ENCODE results near the gene INPP4B. TPM values are rescaled to one million over a fixed set of nuclear protein-coding genes. Genes with fewer than 3 reads are reported as not detected.

Gene INPP4B
- total and polyA plus RNA-seq, 2 donors (not counting 1 experiment from before 2014, with no cell fraction given), result 19.7 to 22.2 TPM

DNA sequence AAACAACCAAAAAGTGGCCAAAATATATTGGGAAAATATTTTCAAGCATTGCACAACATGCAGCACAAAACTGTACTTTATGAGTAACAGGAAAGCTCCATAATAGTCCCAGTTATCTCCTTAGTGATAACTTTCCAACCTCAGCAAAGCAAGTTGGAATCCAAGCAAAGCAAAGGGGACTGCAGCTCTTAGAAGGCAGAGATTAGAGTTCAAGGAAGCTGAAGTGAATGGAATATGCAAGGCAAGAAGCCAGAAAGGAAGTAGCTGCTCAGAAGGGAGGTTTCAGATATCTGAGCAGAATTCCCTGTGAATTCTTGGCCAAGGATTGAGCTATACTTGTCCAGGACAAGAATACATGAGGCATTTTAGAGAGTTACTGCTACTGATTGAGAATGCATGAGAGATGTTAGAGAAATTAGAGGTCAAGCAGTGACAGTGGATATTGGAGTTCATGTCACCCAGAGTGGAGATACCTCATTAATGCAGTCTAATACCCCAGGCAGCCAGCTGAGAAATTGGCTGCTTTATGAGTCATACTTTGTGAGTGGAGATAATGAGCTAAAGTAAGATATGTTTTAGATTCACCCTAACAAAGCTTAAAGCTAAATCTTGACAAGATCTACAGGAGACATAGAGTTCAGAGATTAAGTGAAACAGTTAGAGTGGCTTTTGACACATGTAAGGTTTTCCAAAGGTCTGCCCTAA lies 102.8 kb downstream of the INPP4B start:
- Histone ChIP-seq H3K79me2 (ENCODE audit: control insufficient read depth, insufficient read depth, low read length) (no peaks in the 10 kb centered on the region), H3K4me1 (ENCODE audit: control insufficient read depth, extremely low read depth, insufficient read depth, low read length) (no peaks in the 10 kb centered on the region), H3K4me2 (ENCODE audit: extremely low read depth, insufficient read depth, low read length) (no peak overlapping the region), H3K27ac (ENCODE audit: insufficient read depth, low read length) (no peak overlapping the region), H3K4me3 (replicated peaks in 1 of 4; ENCODE audit: control extremely low read depth in 1 of 4, insufficient read depth in 1 of 4, low read depth in 3 of 4, low read length in 4 of 4) (no peak overlapping the region), H3K27me3 (ENCODE audit: control insufficient read depth, insufficient read depth, low read length) (no peaks in the 10 kb centered on the region), H3K36me3 (ENCODE audit: control insufficient read depth, insufficient read depth, low read length) (no peaks in the 10 kb centered on the region), H3K9ac (ENCODE audit: insufficient read depth, low read length) (no peak overlapping the region), H4K20me1 (ENCODE audit: control insufficient read depth, extremely low read depth, insufficient read depth, low read length) (no peaks in the 10 kb centered on the region), H3K9me3 (ENCODE audit: control insufficient read depth, insufficient read depth, low read depth, low read length) (no peaks in the 10 kb centered on the region), H2AFZ (ENCODE audit: low read length) (no peak overlapping the region)
- no peak for TF ChIP-seq CTCF (conservative IDR thresholded peaks at IDR 0.05 in 1 of 2, IDR thresholded peaks at IDR 0.05 in 1 of 2; ENCODE audit: low read depth in 1 of 2, low read length in 2 of 2)
- TF ChIP-seq EZH2 (IDR thresholded peaks at IDR 0.05; ENCODE audit: low read length, missing control alignments), result no peak
- peak; percentile 39 to 83 for DNase-seq (ENCODE audit: low read depth in 2 of 2)

DNA sequence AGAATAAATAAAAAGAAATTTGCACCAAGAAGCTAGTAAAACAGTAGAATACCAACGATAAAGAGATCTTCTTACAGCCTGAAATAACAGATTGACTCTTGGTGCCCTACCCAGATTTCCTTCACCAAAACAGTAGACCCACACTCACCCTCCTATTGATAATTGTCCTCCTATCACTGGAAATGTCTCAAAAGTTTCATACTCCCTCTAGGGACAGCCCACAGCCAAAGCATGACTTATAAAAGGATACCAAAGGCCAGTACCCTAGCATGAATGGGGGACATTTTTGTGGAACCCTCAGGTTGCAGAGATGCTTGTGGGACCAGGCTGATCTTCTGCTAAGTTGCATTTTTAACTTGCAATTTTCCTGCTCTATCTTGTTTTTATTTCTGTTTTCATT lies 104.1 kb downstream of the INPP4B start:
- no peak for TF ChIP-seq EZH2 (IDR thresholded peaks at IDR 0.05; ENCODE audit: low read length, missing control alignments)
- no peak for TF ChIP-seq CTCF (conservative IDR thresholded peaks at IDR 0.05 in 1 of 2, IDR thresholded peaks at IDR 0.05 in 1 of 2; ENCODE audit: low read depth in 1 of 2, low read length in 2 of 2)
- Histone ChIP-seq H3K4me1 (ENCODE audit: control insufficient read depth, extremely low read depth, insufficient read depth, low read length) (no peaks in the 10 kb centered on the region), H3K27ac (ENCODE audit: insufficient read depth, low read length) (no peak overlapping the region)

DNA sequence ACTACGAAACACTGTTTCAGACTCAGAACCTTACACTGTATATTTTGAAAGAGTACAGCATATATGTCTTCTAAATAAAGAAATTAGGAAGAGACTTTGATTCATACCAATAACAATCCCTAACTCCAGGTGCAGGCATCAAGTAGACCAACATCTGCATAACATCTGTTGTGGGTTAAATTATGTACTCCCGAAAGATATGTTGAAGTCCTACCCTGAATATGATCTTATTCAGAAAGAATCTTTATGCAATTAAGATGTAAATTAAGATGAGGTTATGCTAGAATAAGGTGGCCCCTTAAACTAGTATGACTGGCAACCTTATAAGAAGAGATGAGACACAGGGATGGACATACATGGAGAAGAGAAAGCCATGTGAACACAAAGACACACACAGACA lies 117.9 kb downstream of the INPP4B start:
- Histone ChIP-seq H3K36me3 (ENCODE audit: control insufficient read depth, insufficient read depth, low read length) (no peaks in the 10 kb centered on the region), H3K27ac (ENCODE audit: insufficient read depth, low read length) (no peak overlapping the region), H3K4me1 (ENCODE audit: control insufficient read depth, extremely low read depth, insufficient read depth, low read length) (no peaks in the 10 kb centered on the region), H3K27me3 (ENCODE audit: control insufficient read depth, insufficient read depth, low read length) (no peaks in the 10 kb centered on the region), H3K9me3 (ENCODE audit: control insufficient read depth, insufficient read depth, low read depth, low read length) (no peaks in the 10 kb centered on the region), H3K9ac (ENCODE audit: insufficient read depth, low read length) (no peak overlapping the region), H4K20me1 (ENCODE audit: control insufficient read depth, extremely low read depth, insufficient read depth, low read length) (no peaks in the 10 kb centered on the region), H3K4me3 (replicated peaks in 1 of 4; ENCODE audit: control extremely low read depth in 1 of 4, insufficient read depth in 1 of 4, low read depth in 3 of 4, low read length in 4 of 4) (no peak overlapping the region), H3K79me2 (ENCODE audit: control insufficient read depth, insufficient read depth, low read length) (no peaks in the 10 kb centered on the region), H3K4me2 (ENCODE audit: extremely low read depth, insufficient read depth, low read length) (no peak overlapping the region), H2AFZ (ENCODE audit: low read length) (no peak overlapping the region)
- peak; percentile 16 to 21 for DNase-seq (ENCODE audit: low read depth in 2 of 2)
- TF ChIP-seq EZH2 (IDR thresholded peaks at IDR 0.05; ENCODE audit: low read length, missing control alignments) (no peak), CTCF (conservative IDR thresholded peaks at IDR 0.05 in 1 of 2, IDR thresholded peaks at IDR 0.05 in 1 of 2; ENCODE audit: low read depth in 1 of 2, low read length in 2 of 2) (no peak)

More for the DNA sequence above, 104.1 kb downstream of the INPP4B start:
- no peak overlapping the region for H3K9ac ChIP-seq (ENCODE audit: insufficient read depth, low read length)
- no peak overlapping the region for H3K4me2 ChIP-seq (ENCODE audit: extremely low read depth, insufficient read depth, low read length)
- DNase-seq (ENCODE audit: low read depth in 2 of 2), result no peak
- no peaks in the 10 kb centered on the region for H3K36me3 ChIP-seq (ENCODE audit: control insufficient read depth, insufficient read depth, low read length)
- H3K4me3 ChIP-seq (replicated peaks in 1 of 4; ENCODE audit: control extremely low read depth in 1 of 4, insufficient read depth in 1 of 4, low read depth in 3 of 4, low read length in 4 of 4), result no peak overlapping the region
- no peaks in the 10 kb centered on the region for H3K27me3 ChIP-seq (ENCODE audit: control insufficient read depth, insufficient read depth, low read length)
- H3K9me3 ChIP-seq (ENCODE audit: control insufficient read depth, insufficient read depth, low read depth, low read length), result no peaks in the 10 kb centered on the region
- no peaks in the 10 kb centered on the region for H3K79me2 ChIP-seq (ENCODE audit: control insufficient read depth, insufficient read depth, low read length)
- H4K20me1 ChIP-seq (ENCODE audit: control insufficient read depth, extremely low read depth, insufficient read depth, low read length), result no peaks in the 10 kb centered on the region
- H2AFZ ChIP-seq (ENCODE audit: low read length), result no peak overlapping the region

All from fibroblast of lung (primary cell).